HG02571 (cell line): ENCODE results near the gene ADRA1B.
"Not testable (repeated sequence)": the region's sequence is repeated elsewhere in the genome, so short reads cannot be mapped to it uniquely, and the experiment has no call there.

Experiments used
- ATAC-seq: cut with Tn5 transposase; IDR thresholded peaks from one replicate; pipeline ENCODE4 v1.9.1; 2021; ENCODE audit warnings: mild to moderate bottlenecking, moderate library complexity; ENCODE audit not compliant: unreplicated experiment

ADRA1B gene

GRCh38 chr5:160009591-160009989 lies 93.3 kb downstream of the ADRA1B start:
- ATAC-seq = no peak

- ATAC-seq = no peak
Measured at GRCh38 chr5:160011471-160011870, 95.2 kb downstream of the ADRA1B start.

- ATAC-seq = not testable (repeated sequence)
Measured at GRCh38 chr5:160014197-160014596, 97.9 kb downstream of the ADRA1B start.

GRCh38 chr5:160018945-160019625 lies 102.8 kb downstream of the ADRA1B start:
- no peak for ATAC-seq

GRCh38 chr5:160020266-160020770 lies 104.0 kb downstream of the ADRA1B start:
- ATAC-seq = no peak

GRCh38 chr5:160020964-160021363 lies 104.7 kb downstream of the ADRA1B start:
- ATAC-seq = no peak

GRCh38 chr5:160021831-160022446 lies 105.7 kb downstream of the ADRA1B start:
- peak; percentile 82 for ATAC-seq
